ENCODE measurements around the gene TMPRSS3. TPM values are rescaled to one million over a fixed set of nuclear protein-coding genes. Genes with fewer than 3 reads are reported as not detected.
A peak's percentile ranks its signal among the peaks of the same experiment; 100 is the strongest.

Gene TMPRSS3
- total and polyA plus RNA-seq, 8 donors = 3.1 to 11.6 (median 7.9) TPM

DNA sequence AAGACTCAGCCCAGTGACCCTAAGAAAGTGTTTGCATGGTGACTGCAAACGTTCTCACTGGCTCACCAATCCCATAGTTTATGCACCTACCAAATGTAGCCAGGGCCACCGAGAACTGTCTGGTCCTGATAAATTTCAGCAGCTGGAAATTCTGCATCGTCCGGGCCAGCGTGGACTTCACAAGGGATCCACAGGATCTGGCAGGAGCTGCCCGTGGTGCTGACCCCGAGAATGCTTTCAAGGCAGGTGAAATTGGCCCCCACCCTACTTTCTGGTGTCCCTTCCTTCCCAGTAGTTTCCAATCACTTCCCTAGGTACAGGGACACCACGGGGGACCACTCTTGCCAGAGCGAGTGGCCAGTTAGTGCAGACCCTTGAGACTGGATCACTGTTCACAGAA is 34.0 kb upstream of the TMPRSS3 start:
- DNase-seq (peak in 1 of 6 donors; percentile 12), ATAC-seq (no peak), FAIRE-seq (no peak)
- WGBS, 2 donors = 46 to 53% methylated on average over 9 of the region's 9 CpGs
- Histone ChIP-seq H3K36me3 (no peaks in the 10 kb centered on the region), H3K9me3 (no peaks in the 10 kb centered on the region), H3K4me1 (no peaks in the 10 kb centered on the region), H3K4me3 (no peak overlapping the region), H3K27ac (no peak overlapping the region), H3K27me3 (no peaks in the 10 kb centered on the region)
- intact Hi-C loops (cut with DNase I) = no loop called here
- no peak for TF ChIP-seq CTCF (IDR thresholded peaks at IDR 0.05)

DNA sequence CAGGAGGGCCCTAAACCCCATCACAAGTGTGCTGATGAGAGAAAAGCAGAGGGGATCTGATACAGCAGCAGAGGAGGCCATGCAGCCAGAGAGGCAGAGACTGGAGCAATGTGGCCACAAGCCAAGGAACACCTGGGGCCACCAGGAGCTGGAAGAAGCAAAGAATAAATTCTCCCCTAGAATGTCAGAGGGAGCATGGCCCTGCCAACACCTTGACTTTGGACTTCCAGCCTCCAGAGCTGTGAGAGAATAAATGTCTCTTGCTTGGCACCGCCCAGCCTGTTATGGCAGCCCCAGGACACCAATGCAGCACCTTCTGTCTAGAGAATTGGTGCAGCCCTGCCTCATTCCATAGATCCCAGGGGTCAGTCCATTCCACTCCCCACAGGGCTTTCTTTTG is 33.2 kb upstream of the TMPRSS3 start:
- intact Hi-C loops (cut with DNase I) = no loop called here
- no peak for TF ChIP-seq CTCF (IDR thresholded peaks at IDR 0.05)
- Histone ChIP-seq H3K27me3 (no peaks in the 10 kb centered on the region), H3K27ac (no peak overlapping the region), H3K4me1 (no peaks in the 10 kb centered on the region), H3K9me3 (no peaks in the 10 kb centered on the region), H3K36me3 (no peaks in the 10 kb centered on the region), H3K4me3 (no peak overlapping the region)
- WGBS, 2 donors = 100% methylated on average over 1 of the region's 1 CpG
- DNase-seq = no peak
- FAIRE-seq = no peak
- no peak for ATAC-seq

DNA sequence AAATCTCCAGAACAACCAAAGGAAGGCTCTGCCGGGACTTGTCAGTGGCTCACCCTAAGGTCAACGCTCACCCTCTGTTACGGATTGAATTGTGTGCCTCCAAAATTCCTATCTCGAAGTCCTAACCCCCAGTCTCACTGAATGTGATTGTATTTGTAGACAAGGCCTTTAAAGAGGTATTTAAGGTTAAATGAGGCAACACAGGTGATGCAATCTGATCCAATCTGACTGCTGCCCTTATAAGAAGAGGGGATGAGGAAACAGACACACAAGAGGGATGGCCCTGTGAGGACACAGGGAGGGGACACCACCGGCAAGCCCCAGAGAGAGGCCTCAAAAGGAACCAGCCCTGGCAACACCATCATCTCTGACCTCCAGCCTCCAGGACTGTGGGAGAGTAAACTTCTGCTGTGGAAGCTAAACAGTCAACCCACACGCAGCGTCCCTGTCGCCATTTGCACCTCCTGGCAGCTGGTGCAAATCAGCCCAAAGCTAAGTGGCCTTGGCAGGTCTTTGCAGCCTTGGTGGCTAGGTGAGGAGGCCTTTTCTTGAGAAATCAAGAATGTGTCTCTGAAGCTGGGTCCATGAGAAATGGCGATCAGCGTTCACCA is 32.1 kb upstream of the TMPRSS3 start:
- DNase-seq = no peak
- H3K4me3 ChIP-seq = no peak overlapping the region
- no peak for ATAC-seq
- intact Hi-C loops (cut with DNase I) = no loop called here
- no peaks in the 10 kb centered on the region for H3K36me3 ChIP-seq
- FAIRE-seq = no peak
- H3K27ac ChIP-seq = no peak overlapping the region
- no peaks in the 10 kb centered on the region for H3K9me3 ChIP-seq
- H3K4me1 ChIP-seq = no peaks in the 10 kb centered on the region
- TF ChIP-seq CTCF (IDR thresholded peaks at IDR 0.05) = no peak
- 66 to 76% methylated on average over 10 of the region's 10 CpGs for WGBS, 2 donors
- H3K27me3 ChIP-seq = no peaks in the 10 kb centered on the region

DNA sequence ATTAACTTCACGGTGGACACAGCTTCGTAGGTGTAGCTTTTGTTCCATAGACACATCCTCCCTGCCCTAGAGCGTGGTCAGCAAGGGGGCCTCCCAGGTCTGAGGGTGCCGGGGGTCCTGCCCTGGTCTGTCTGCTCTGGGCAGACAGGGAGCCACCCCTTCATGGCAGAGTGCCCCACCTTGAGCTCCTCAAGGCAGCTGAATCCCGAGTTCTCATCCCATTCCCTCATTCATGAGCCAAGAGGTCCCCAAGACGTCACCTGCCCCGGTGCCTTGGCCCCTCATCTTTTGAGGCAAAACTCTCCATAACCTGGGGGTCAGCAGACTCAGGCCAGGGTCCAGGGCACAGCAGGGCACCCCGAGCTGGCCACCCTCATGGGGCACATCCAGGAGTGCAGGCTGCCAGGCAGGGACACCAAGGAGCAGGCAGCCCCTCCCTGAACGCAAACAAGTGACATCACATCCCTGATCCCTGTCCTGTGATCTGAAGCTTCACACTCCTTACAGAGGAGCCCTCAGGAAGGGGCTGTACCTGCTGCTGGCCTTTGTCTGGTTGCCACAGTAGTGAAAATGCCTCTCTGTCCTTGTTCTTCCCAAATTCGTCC is 31.1 kb upstream of the TMPRSS3 start:
- TF ChIP-seq CTCF (IDR thresholded peaks at IDR 0.05) = no peak
- intact Hi-C loops (cut with DNase I) = no loop called here
- DNase-seq (peak in 1 of 6 donors; percentile 16), FAIRE-seq (no peak), ATAC-seq (no peak)
- no peaks in the 10 kb centered on the region for H3K27me3 ChIP-seq
- no peaks in the 10 kb centered on the region for H3K9me3 ChIP-seq
- H3K36me3 ChIP-seq = no peaks in the 10 kb centered on the region
- 80 to 91% methylated on average over 10 of the region's 10 CpGs for WGBS, 2 donors
- H3K27ac ChIP-seq = no peak overlapping the region
- no peak overlapping the region for H3K4me3 ChIP-seq
- H3K4me1 ChIP-seq = no peaks in the 10 kb centered on the region

GRCh38 chr21:42426424-42426823 is 30.6 kb upstream of the TMPRSS3 start:
- Histone ChIP-seq H3K27ac (no peak overlapping the region), H3K27me3 (no peaks in the 10 kb centered on the region), H3K4me3 (no peak overlapping the region), H3K36me3 (no peaks in the 10 kb centered on the region), H3K9me3 (no peaks in the 10 kb centered on the region), H3K4me1 (no peaks in the 10 kb centered on the region)
- DNase-seq (no peak), ATAC-seq (peak in 2 of 4 donors; percentile 57 to 58), FAIRE-seq (no peak)
- intact Hi-C loops (cut with DNase I) = no loop called here
- no peak for TF ChIP-seq CTCF (IDR thresholded peaks at IDR 0.05)
- WGBS, 2 donors = 69 to 77% methylated on average over 7 of the region's 7 CpGs
